Nephron (organoid): ENCODE results near the gene ALDH3B1.
"Not testable (repeated sequence)": the region's sequence is repeated elsewhere in the genome, so short reads cannot be mapped to it uniquely, and the experiment has no call there.

Experiments used
- H3K27ac Mint-ChIP-seq, 3 experiments: 2 replicates each; pipeline ENCODE4 v1.8.0; 2020; ENCODE audit warnings: mixed read lengths in 3 of 3, mild to moderate bottlenecking in 2 of 3, moderate library complexity in 1 of 3
- H3K27me3 Mint-ChIP-seq: 2 replicates; pipeline ENCODE4 v1.8.0; 2021; ENCODE audit warnings: low read depth, mild to moderate bottlenecking, moderate library complexity, mixed read lengths
- H3K36me3 Mint-ChIP-seq: 2 replicates; pipeline ENCODE4 v1.8.0; 2020; ENCODE audit warnings: low read depth, mixed read lengths
- H3K4me1 Mint-ChIP-seq: 2 replicates; pipeline ENCODE4 v1.8.0; 2020; ENCODE audit warnings: mixed read lengths
- H3K4me3 Mint-ChIP-seq, 3 experiments: 2 replicates each; pipeline ENCODE4 v1.8.0; 2020; ENCODE audit warnings: mild to moderate bottlenecking in 3 of 3, mixed read lengths in 3 of 3, moderate library complexity in 2 of 3
- H3K9me3 Mint-ChIP-seq: 2 replicates; pipeline ENCODE4 v1.8.0; 2020; ENCODE audit warnings: mixed read lengths
- CTCF ChIP-seq, 3 experiments: fragments of 200-600 bp; sonication (generic); IDR thresholded peaks; one replicate each; pipeline ENCODE4 v1.5.0; 2021; ENCODE audit warnings: antibody characterized with exemption in 3 of 3; ENCODE audit not compliant: unreplicated experiment in 3 of 3

Gene ALDH3B1

GRCh38 chr11:67983951-67984350 is 26.2 kb upstream of the ALDH3B1 start:
- no peak overlapping the region for H3K4me3 Mint-ChIP-seq
- no peaks in the 10 kb centered on the region for H3K9me3 Mint-ChIP-seq
- H3K36me3 Mint-ChIP-seq, result no peaks in the 10 kb centered on the region
- no peak for TF ChIP-seq CTCF (IDR thresholded peaks at IDR 0.05; ENCODE audit: unreplicated experiment in 3 of 3)
- H3K27me3 Mint-ChIP-seq, result peaks cover 27% of the 10 kb centered on the region
- no peaks in the 10 kb centered on the region for H3K4me1 Mint-ChIP-seq
- H3K27ac Mint-ChIP-seq, result no peak overlapping the region

- H3K9me3 Mint-ChIP-seq, result not testable (repeated sequence)
Observed at GRCh38 chr11:67985302-67985701, 24.8 kb upstream of the ALDH3B1 start.

DNA sequence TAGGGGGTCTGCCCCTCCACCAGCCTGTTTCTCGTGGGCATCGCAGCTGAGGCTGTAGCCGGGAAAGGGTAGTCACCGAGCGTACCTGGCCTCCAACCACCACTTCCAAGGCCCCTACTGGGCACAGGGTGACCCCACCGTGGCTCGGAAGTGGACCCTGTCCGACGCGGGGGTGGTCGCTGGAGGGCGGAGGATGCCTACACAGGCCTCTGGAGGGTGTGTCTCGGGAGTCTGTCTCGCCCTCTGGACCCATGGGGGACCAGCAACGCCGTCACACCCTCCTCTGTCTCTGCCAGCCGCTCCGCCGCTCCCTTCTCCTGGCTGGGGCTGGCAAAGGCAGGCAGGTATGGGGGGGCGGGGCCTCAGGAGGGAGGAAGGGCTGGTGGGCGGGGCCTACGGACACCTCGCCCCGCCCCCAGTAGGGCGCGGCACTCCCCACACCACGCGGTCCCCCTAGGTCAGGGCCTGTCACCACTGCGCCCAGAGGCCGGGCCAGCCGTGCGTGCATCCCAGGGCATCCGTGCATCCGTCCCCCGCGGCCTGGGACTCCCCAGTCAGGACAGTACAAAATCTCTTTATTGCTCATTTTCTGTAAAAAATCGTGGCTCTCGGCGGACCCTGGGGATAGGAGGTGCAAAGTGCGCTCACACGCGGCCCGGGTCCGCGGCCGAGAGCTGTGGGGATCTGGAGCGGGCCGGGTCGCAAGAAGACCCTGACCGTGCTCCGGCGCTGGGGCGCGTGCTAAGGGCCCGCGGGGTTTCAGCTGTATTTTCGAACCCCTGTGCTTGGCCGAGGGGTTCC is 19.4 kb upstream of the ALDH3B1 start:
- H3K27ac Mint-ChIP-seq, H3K9me3 Mint-ChIP-seq, H3K4me1 Mint-ChIP-seq, H3K36me3 Mint-ChIP-seq: not testable (repeated sequence)
- peaks cover 58% of the 10 kb centered on the region for H3K27me3 Mint-ChIP-seq
- peak overlapping the region in 1 of 3 experiments; percentile 45 for H3K4me3 Mint-ChIP-seq

More at GRCh38 chr11:67985302-67985701, 24.8 kb upstream of the ALDH3B1 start:
- H3K4me1 Mint-ChIP-seq, H3K27ac Mint-ChIP-seq, H3K4me3 Mint-ChIP-seq, H3K36me3 Mint-ChIP-seq: not testable (repeated sequence)
- peaks cover 39% of the 10 kb centered on the region for H3K27me3 Mint-ChIP-seq

DNA sequence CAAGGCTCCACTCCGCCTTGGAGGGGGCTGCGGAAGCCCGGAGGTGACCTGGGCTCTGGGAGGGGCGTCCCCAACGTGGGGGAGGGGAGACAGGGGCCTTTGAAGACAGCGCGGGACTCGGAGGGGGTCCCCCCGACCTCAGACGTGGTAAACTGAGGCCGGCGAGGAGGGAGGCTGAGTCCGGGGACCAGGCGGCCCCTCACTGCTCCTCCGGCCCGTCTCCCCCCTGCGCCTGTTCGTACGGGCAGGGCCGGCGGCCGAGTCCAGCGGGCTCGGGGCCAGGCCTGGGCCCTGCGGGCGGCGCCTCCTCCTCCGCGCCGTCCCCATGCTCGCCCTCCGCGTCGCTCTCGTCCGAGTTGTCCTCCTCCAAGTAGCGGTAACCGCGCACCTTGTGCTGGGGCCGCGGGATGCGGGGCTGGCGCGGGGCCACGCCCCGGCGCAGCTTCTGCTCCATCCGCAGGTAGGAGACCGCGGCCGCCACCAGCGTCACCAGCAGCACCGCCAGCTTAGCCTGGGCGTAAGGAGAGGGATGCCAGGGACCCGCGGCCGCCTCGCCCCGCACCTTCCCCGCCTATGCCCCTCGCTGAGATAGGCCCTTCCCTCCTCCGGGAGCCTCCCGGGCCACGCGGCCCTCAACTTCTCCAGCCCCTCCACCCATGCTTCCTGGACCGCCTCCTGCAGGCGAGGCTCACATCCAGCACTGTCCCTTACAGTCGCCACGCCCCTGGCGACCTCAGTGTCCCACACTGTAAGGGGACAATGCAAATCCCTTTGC is 18.6 kb upstream of the ALDH3B1 start:
- Mint-ChIP-seq H3K4me3 (peak overlapping the region in 2 of 3 experiments; percentile 58 to 68), H3K27me3 (peaks cover 54% of the 10 kb centered on the region)
- H3K27ac Mint-ChIP-seq, H3K9me3 Mint-ChIP-seq, H3K4me1 Mint-ChIP-seq, H3K36me3 Mint-ChIP-seq: not testable (repeated sequence)

DNA sequence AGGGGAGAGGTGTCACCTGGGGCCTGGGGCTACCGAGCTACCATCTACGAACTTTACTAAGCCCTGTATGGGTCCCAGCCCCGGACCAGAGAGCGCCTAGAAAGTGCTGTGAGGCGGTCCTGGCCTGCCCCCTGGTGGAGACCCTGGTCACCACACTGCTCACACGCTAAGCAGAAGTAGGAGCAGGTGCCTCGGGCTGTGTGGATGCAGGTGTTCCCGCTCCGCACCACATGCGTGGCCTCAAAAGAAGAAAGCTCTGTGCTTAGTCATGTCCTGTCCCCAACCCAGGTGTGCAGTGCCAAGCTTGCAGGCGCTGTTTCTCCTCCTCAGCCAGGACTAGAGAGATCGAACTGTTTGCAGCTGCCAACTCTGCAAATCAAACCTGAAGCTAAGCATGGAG is 16.3 kb upstream of the ALDH3B1 start:
- not testable (repeated sequence) for H3K4me3 Mint-ChIP-seq, H3K27ac Mint-ChIP-seq, H3K36me3 Mint-ChIP-seq, H3K4me1 Mint-ChIP-seq, H3K9me3 Mint-ChIP-seq
- peaks cover 52% of the 10 kb centered on the region for H3K27me3 Mint-ChIP-seq
- TF ChIP-seq CTCF (IDR thresholded peaks at IDR 0.05; ENCODE audit: unreplicated experiment in 3 of 3), result peak; percentile 47 to 61 (median 59)

DNA sequence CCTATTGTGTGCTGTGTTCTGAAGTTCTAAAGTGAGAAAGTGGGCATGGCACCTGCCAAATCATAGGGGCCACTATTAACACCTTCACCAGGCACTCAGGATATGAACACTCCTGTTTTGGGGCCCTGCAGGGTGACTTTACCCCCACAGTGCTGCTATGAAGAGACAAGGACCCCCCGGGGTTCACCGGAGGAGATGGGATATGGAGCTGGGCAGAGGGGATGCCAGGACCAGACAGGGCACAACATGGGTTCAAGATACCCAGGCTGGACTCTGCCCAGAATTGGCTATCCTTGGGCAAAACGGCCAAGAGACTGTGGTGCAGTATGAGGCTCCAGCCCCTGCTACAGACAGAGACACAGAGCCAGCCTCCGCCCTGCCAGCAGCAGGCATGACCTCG is 15.7 kb upstream of the ALDH3B1 start:
- peaks cover 47% of the 10 kb centered on the region for H3K27me3 Mint-ChIP-seq
- not testable (repeated sequence) for H3K4me1 Mint-ChIP-seq, H3K27ac Mint-ChIP-seq, H3K4me3 Mint-ChIP-seq, H3K36me3 Mint-ChIP-seq, H3K9me3 Mint-ChIP-seq

GRCh38 chr11:67995129-67995528 is 15.0 kb upstream of the ALDH3B1 start:
- H3K4me1 Mint-ChIP-seq, H3K4me3 Mint-ChIP-seq, H3K36me3 Mint-ChIP-seq, H3K27ac Mint-ChIP-seq, H3K9me3 Mint-ChIP-seq: not testable (repeated sequence)
- peaks cover 39% of the 10 kb centered on the region for H3K27me3 Mint-ChIP-seq

GRCh38 chr11:67995579-67995978 is 14.5 kb upstream of the ALDH3B1 start:
- not testable (repeated sequence) for H3K4me3 Mint-ChIP-seq, H3K36me3 Mint-ChIP-seq, H3K9me3 Mint-ChIP-seq, H3K4me1 Mint-ChIP-seq, H3K27ac Mint-ChIP-seq
- H3K27me3 Mint-ChIP-seq, result peaks cover 39% of the 10 kb centered on the region

DNA sequence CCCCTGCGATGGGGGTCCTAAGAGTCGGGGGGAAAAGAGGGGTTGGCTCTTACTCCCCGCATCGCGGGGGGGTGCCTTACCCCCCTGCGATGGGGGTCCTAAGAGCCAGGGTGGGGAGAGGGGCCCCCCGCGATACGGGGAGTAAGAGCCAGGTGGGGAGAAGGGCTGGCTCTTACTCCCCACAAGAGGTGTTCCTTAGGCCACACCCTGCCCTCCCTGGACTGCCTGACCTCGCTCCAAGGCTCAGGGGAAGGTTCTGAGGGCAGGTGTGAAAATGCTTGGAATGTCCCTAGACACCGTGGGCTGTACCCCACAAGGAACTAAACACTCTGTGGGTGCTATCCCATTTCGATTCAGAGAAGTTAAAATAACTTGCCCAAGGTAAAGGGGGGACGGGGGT is 14.1 kb upstream of the ALDH3B1 start:
- Mint-ChIP-seq H3K4me1 (no peaks in the 10 kb centered on the region), H3K4me3 (no peak overlapping the region), H3K9me3 (no peaks in the 10 kb centered on the region), H3K27me3 (peaks cover 35% of the 10 kb centered on the region), H3K36me3 (no peaks in the 10 kb centered on the region), H3K27ac (no peak overlapping the region)
- no peak for TF ChIP-seq CTCF (IDR thresholded peaks at IDR 0.05; ENCODE audit: unreplicated experiment in 3 of 3)
